Mucosa of stomach (tissue), 1 donor: Measurements from ENCODE around the gene ARAP1.

Experiments
- H3K27me3 ChIP-seq: one replicate; pipeline ENCODE4 v1.7.0; 2013; ENCODE audit warnings: mild to moderate bottlenecking, low read length; ENCODE audit not compliant: control insufficient read depth, insufficient read depth
- H3K36me3 ChIP-seq: one replicate; pipeline ENCODE4 v1.7.0; 2013; ENCODE audit warnings: low read length; ENCODE audit not compliant: control insufficient read depth, insufficient read depth
- H3K4me1 ChIP-seq: one replicate; pipeline ENCODE4 v1.7.0; 2013; ENCODE audit warnings: mild to moderate bottlenecking, low read length; ENCODE audit not compliant: control insufficient read depth, insufficient read depth
- H3K4me3 ChIP-seq: one replicate; pipeline ENCODE4 v1.7.0; 2013; ENCODE audit warnings: low read length
- H3K9ac ChIP-seq: one replicate; pipeline ENCODE4 v1.7.0; 2013; ENCODE audit warnings: mild to moderate bottlenecking, low read length, moderate library complexity
- H3K9me3 ChIP-seq: one replicate; pipeline ENCODE4 v1.7.0; 2013; ENCODE audit warnings: mild to moderate bottlenecking, low read length, moderate library complexity; ENCODE audit not compliant: control insufficient read depth
- donor health status: Pancreatic carcinoma.

Gene ARAP1

GRCh38 chr11:72735495-72736027 lies 16.6 kb downstream of the ARAP1 start:
- H3K27me3 ChIP-seq, result no peaks in the 10 kb centered on the region
- no peaks in the 10 kb centered on the region for H3K9me3 ChIP-seq
- H3K4me1 ChIP-seq, result peaks cover 16% of the 10 kb centered on the region
- no peak overlapping the region for H3K9ac ChIP-seq
- no peaks in the 10 kb centered on the region for H3K36me3 ChIP-seq
- H3K4me3 ChIP-seq, result no peak overlapping the region

- Histone ChIP-seq H3K4me1 (no peaks in the 10 kb centered on the region), H3K36me3 (no peaks in the 10 kb centered on the region), H3K9me3 (no peaks in the 10 kb centered on the region), H3K27me3 (no peaks in the 10 kb centered on the region), H3K9ac (no peak overlapping the region), H3K4me3 (no peak overlapping the region)
These were observed 19.9 kb downstream of the ARAP1 start for GRCh38 chr11:72732329-72732728.

GRCh38 chr11:72730737-72731136 lies 21.5 kb downstream of the ARAP1 start:
- no peak overlapping the region for H3K4me3 ChIP-seq
- H3K27me3 ChIP-seq, result no peaks in the 10 kb centered on the region
- H3K9ac ChIP-seq, result no peak overlapping the region
- H3K9me3 ChIP-seq, result no peaks in the 10 kb centered on the region
- no peaks in the 10 kb centered on the region for H3K36me3 ChIP-seq
- no peaks in the 10 kb centered on the region for H3K4me1 ChIP-seq

GRCh38 chr11:72730243-72730642 lies 22.0 kb downstream of the ARAP1 start:
- Histone ChIP-seq H3K36me3 (no peaks in the 10 kb centered on the region), H3K4me3 (no peak overlapping the region), H3K4me1 (peaks cover 5% of the 10 kb centered on the region), H3K9me3 (no peaks in the 10 kb centered on the region), H3K9ac (no peak overlapping the region), H3K27me3 (no peaks in the 10 kb centered on the region)

- H3K4me1 ChIP-seq, result peaks cover 26% of the 10 kb centered on the region
- H3K9ac ChIP-seq, result no peak overlapping the region
- no peaks in the 10 kb centered on the region for H3K9me3 ChIP-seq
These were observed 24.7 kb downstream of the ARAP1 start for GRCh38 chr11:72727521-72727920.

GRCh38 chr11:72726266-72727220 lies 25.7 kb downstream of the ARAP1 start:
- H3K9ac ChIP-seq, result no peak overlapping the region
- peaks cover 30% of the 10 kb centered on the region for H3K4me1 ChIP-seq

More at GRCh38 chr11:72727521-72727920, 24.7 kb downstream of the ARAP1 start:
- Histone ChIP-seq H3K27me3 (no peaks in the 10 kb centered on the region), H3K36me3 (no peaks in the 10 kb centered on the region), H3K4me3 (no peak overlapping the region)

GRCh38 chr11:72725724-72726028 lies 26.5 kb downstream of the ARAP1 start:
- Histone ChIP-seq H3K4me1 (peaks cover 37% of the 10 kb centered on the region), H3K9ac (no peak overlapping the region), H3K36me3 (no peaks in the 10 kb centered on the region), H3K4me3 (no peak overlapping the region), H3K9me3 (no peaks in the 10 kb centered on the region), H3K27me3 (no peaks in the 10 kb centered on the region)

More at GRCh38 chr11:72726266-72727220, 25.7 kb downstream of the ARAP1 start:
- Histone ChIP-seq H3K36me3 (no peaks in the 10 kb centered on the region), H3K9me3 (no peaks in the 10 kb centered on the region), H3K4me3 (no peak overlapping the region), H3K27me3 (no peaks in the 10 kb centered on the region)

GRCh38 chr11:72724851-72725723 lies 27.1 kb downstream of the ARAP1 start:
- H3K9me3 ChIP-seq, result no peaks in the 10 kb centered on the region
- no peak overlapping the region for H3K9ac ChIP-seq
- peaks cover 42% of the 10 kb centered on the region for H3K4me1 ChIP-seq
- no peaks in the 10 kb centered on the region for H3K27me3 ChIP-seq
- H3K36me3 ChIP-seq, result no peaks in the 10 kb centered on the region
- no peak overlapping the region for H3K4me3 ChIP-seq

GRCh38 chr11:72724021-72724551 lies 28.1 kb downstream of the ARAP1 start:
- H3K9me3 ChIP-seq, result no peaks in the 10 kb centered on the region
- no peaks in the 10 kb centered on the region for H3K36me3 ChIP-seq
- H3K9ac ChIP-seq, result no peak overlapping the region
- H3K4me3 ChIP-seq, result no peak overlapping the region
- H3K4me1 ChIP-seq, result peaks cover 52% of the 10 kb centered on the region
- no peaks in the 10 kb centered on the region for H3K27me3 ChIP-seq

GRCh38 chr11:72723508-72723907 lies 28.7 kb downstream of the ARAP1 start:
- Histone ChIP-seq H3K27me3 (no peaks in the 10 kb centered on the region), H3K4me3 (no peak overlapping the region), H3K36me3 (no peaks in the 10 kb centered on the region), H3K9me3 (no peaks in the 10 kb centered on the region), H3K9ac (no peak overlapping the region), H3K4me1 (peaks cover 58% of the 10 kb centered on the region)

GRCh38 chr11:72722050-72722748 lies 30.0 kb downstream of the ARAP1 start:
- Histone ChIP-seq H3K36me3 (no peaks in the 10 kb centered on the region), H3K27me3 (no peaks in the 10 kb centered on the region), H3K4me3 (peak overlapping the region; percentile 65), H3K9me3 (no peaks in the 10 kb centered on the region), H3K4me1 (peaks cover 58% of the 10 kb centered on the region), H3K9ac (peak overlapping the region; percentile 79)
